MM.1S (cell line): Measurements from ENCODE around the gene ZNF787.

Experiments
- DNase-seq: peaks from one replicate; pipeline ENCODE4 v3.0.0-alpha.2; 2015
- H2AFZ ChIP-seq: fragments of 300-600 bp; sonication (generic); 2 replicates; pipeline ENCODE4 v1.6.0; 2016; ENCODE audit warnings: antibody characterized with exemption, low read length
- H3F3A ChIP-seq: fragments of 300-600 bp; sonication (generic); 2 replicates; pipeline ENCODE4 v1.6.1; 2016; ENCODE audit warnings: mild to moderate bottlenecking, antibody characterized with exemption, low read length, moderate library complexity, mixed read lengths; ENCODE audit not compliant: insufficient read depth
- H3K27ac ChIP-seq: fragments of 300-600 bp; sonication (generic); 2 replicates; pipeline ENCODE4 v1.5.1; 2016; ENCODE audit warnings: mild to moderate bottlenecking, low read length
- H3K27me3 ChIP-seq: fragments of 300-600 bp; sonication (generic); replicated peaks from 2 replicates; pipeline ENCODE4 v1.6.0; 2016; ENCODE audit warnings: low read length; ENCODE audit not compliant: insufficient read depth
- H3K36me3 ChIP-seq: fragments of 300-600 bp; sonication (generic); replicated peaks from 2 replicates; pipeline ENCODE4 v1.6.1; 2016; ENCODE audit warnings: mild to moderate bottlenecking, low read length, mixed read lengths; ENCODE audit not compliant: insufficient read depth
- H3K4me1 ChIP-seq: fragments of 300-600 bp; sonication (generic); 2 replicates; pipeline ENCODE4 v1.6.1; 2016; ENCODE audit warnings: low read length, mixed read lengths
- H3K4me2 ChIP-seq: fragments of 300-600 bp; sonication (generic); 2 replicates; pipeline ENCODE4 v1.6.0; 2016; ENCODE audit warnings: low read depth, low read length
- H3K4me3 ChIP-seq: fragments of 300-600 bp; sonication (generic); 2 replicates; pipeline ENCODE4 v1.5.1; 2016; ENCODE audit warnings: low read length, mixed read lengths
- H3K79me2 ChIP-seq: fragments of 300-600 bp; sonication (generic); 2 replicates; pipeline ENCODE4 v1.6.1; 2016; ENCODE audit warnings: mixed run types, low read length, mixed read lengths
- H3K9ac ChIP-seq: fragments of 300-600 bp; sonication (generic); 2 replicates; pipeline ENCODE4 v1.6.1; 2016; ENCODE audit warnings: low read length, mixed read lengths
- H3K9me2 ChIP-seq: fragments of 300-600 bp; sonication (generic); replicated peaks from 2 replicates; pipeline ENCODE4 v1.6.1; 2016; ENCODE audit warnings: mild to moderate bottlenecking, low read length, mixed read lengths; ENCODE audit not compliant: insufficient read depth
- H3K9me3 ChIP-seq: fragments of 300-600 bp; sonication (generic); replicated peaks from 2 replicates; pipeline ENCODE4 v1.6.1; 2016; ENCODE audit warnings: mild to moderate bottlenecking, low read length, mixed read lengths; ENCODE audit not compliant: insufficient read depth
- H4K20me1 ChIP-seq: fragments of 300-600 bp; sonication (generic); 2 replicates; pipeline ENCODE4 v1.6.1; 2016; ENCODE audit warnings: mild to moderate bottlenecking, low read length, moderate library complexity, mixed read lengths; ENCODE audit not compliant: insufficient read depth
- EZH2 ChIP-seq: fragments of 300-600 bp; sonication (generic); optimal IDR thresholded peaks from 2 replicates; pipeline ENCODE3; 2017; ENCODE audit warnings: low read depth, mild to moderate bottlenecking, antibody characterized with exemption, low read length, mixed read lengths
- EZH2phosphoT487 ChIP-seq: fragments of 300-600 bp; sonication (generic); IDR thresholded peaks from 2 replicates; pipeline ENCODE4 v1.6.1; 2018; ENCODE audit warnings: antibody characterized with exemption, low read length
- TF ChIP-seq, protein P1 (sequence below): fragments of 300-600 bp; sonication (generic); IDR thresholded peaks from 2 replicates; pipeline ENCODE4 v1.5.1; 2016; ENCODE audit warnings: antibody characterized with exemption, low read length, mixed read lengths

ZNF787 gene

DNA sequence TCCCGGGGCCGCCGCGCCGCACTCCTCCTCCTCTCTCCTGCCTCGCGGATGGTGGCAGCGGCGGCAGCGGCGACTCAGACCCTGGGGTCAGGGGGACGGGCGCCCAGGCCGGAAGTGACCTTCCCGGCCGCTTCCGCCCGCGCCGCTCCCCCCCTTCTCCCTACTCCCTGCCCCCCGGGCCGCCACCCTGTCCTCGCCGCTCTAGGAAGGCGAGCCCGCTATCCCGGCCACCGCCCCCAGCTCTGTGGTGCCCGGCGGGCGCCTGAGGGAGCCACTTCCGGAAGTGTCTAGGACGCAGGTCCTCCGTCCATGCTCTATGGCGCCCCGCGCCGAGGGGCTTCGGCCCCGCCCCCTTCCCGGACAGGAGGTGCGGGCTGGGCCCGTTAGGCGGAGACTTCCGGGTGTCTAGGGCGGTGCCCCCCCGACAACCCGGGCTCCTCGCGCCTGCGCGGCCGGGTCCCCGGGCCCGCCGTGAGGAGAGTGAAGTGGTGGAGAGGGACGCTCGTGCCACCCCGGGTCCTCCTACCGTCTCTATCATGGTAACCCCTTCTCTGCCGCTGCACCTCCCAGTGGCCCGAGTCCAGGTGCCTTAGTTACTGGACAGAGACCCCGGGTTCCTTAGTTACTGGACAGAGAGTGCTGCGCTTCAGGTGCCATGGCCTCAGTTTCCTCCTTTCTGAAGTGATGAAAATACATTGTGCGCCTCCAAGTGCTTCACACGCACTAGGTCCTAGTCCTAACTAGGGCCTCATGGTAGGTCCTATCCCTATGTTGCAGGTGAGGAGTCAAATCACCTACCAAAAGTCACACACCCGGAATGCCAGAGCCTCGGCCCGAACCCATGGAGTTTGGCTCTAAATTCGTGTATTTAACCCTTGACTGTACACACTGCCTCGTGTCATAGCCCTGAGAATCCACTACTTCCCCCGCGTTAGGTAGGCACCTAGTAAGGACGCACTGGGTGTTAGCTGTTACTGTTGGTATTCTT, at the start of gene ZNF787:
Gene ZNF787 (minus strand): TSS at position 116 of the 988 bp plus-strand sequence. CDS start 18,078 bp downstream, outside the sequence.
- H3K9ac ChIP-seq, result peak within 1 kb of the TSS; percentile 99
- peaks cover 13% of the 10 kb centered on the region; the same call in 1 of the 2 replicates for H3K4me1 ChIP-seq
- no peaks in the 10 kb centered on the region for H3K27me3 ChIP-seq
- TF ChIP-seq EZH2phosphoT487 (no peak), EZH2 (no peak)
- TF ChIP-seq, protein P1, sequence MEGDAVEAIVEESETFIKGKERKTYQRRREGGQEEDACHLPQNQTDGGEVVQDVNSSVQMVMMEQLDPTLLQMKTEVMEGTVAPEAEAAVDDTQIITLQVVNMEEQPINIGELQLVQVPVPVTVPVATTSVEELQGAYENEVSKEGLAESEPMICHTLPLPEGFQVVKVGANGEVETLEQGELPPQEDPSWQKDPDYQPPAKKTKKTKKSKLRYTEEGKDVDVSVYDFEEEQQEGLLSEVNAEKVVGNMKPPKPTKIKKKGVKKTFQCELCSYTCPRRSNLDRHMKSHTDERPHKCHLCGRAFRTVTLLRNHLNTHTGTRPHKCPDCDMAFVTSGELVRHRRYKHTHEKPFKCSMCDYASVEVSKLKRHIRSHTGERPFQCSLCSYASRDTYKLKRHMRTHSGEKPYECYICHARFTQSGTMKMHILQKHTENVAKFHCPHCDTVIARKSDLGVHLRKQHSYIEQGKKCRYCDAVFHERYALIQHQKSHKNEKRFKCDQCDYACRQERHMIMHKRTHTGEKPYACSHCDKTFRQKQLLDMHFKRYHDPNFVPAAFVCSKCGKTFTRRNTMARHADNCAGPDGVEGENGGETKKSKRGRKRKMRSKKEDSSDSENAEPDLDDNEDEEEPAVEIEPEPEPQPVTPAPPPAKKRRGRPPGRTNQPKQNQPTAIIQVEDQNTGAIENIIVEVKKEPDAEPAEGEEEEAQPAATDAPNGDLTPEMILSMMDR, result no peak
- peaks cover 4% of the 10 kb centered on the region for H4K20me1 ChIP-seq
- peak within 1 kb of the TSS; percentile 95 for H3K4me3 ChIP-seq
- no peaks in the 10 kb centered on the region for H3K36me3 ChIP-seq
- H2AFZ ChIP-seq, result peak within 1 kb of the TSS; percentile 90
- no peaks in the 10 kb centered on the region for H3K9me3 ChIP-seq
- peak; percentile 96 for DNase-seq
- H3K79me2 ChIP-seq, result peaks cover 42% of the 10 kb centered on the region
- H3K4me2 ChIP-seq, result peak within 1 kb of the TSS; percentile 100
- peak within 1 kb of the TSS; percentile 83 for H3K27ac ChIP-seq
- H3K9me2 ChIP-seq, result no peaks in the 10 kb centered on the region
- no peaks in the 10 kb centered on the region for H3F3A ChIP-seq

DNA sequence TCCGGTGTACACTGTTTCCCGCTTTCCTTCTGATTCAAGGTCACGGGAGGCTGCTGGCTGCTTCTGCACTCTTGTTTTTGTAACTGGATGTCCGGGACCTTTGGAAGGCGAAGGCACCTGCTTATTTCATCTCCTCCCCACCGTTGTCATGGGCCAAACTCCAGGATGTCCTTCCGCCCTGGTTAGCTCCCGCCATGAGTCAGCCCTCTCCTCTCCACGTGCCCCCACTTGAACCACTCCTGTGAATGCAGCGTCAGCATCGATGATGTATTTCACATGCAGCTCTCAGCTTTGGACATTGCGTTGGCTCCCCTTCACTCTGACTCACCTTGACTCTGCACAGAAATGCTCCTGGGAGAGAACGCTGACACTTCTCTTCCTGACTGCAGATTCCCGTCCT, 49.2 kb upstream of the ZNF787 start:
- H3K27me3 ChIP-seq, result peaks cover 35% of the 10 kb centered on the region
- H2AFZ ChIP-seq, result no peak overlapping the region
- H3K9me3 ChIP-seq, result no peaks in the 10 kb centered on the region
- DNase-seq, result no peak
- no peaks in the 10 kb centered on the region for H4K20me1 ChIP-seq
- H3K4me3 ChIP-seq, result no peak overlapping the region
- H3F3A ChIP-seq, result no peaks in the 10 kb centered on the region
- H3K9me2 ChIP-seq, result no peaks in the 10 kb centered on the region
- no peaks in the 10 kb centered on the region for H3K4me1 ChIP-seq
- H3K4me2 ChIP-seq, result no peak overlapping the region
- no peaks in the 10 kb centered on the region for H3K79me2 ChIP-seq
- no peak overlapping the region for H3K9ac ChIP-seq
- no peak overlapping the region for H3K27ac ChIP-seq
- H3K36me3 ChIP-seq, result no peaks in the 10 kb centered on the region
- TF ChIP-seq, protein P1, result no peak
- TF ChIP-seq EZH2 (no peak), EZH2phosphoT487 (no peak)

DNA sequence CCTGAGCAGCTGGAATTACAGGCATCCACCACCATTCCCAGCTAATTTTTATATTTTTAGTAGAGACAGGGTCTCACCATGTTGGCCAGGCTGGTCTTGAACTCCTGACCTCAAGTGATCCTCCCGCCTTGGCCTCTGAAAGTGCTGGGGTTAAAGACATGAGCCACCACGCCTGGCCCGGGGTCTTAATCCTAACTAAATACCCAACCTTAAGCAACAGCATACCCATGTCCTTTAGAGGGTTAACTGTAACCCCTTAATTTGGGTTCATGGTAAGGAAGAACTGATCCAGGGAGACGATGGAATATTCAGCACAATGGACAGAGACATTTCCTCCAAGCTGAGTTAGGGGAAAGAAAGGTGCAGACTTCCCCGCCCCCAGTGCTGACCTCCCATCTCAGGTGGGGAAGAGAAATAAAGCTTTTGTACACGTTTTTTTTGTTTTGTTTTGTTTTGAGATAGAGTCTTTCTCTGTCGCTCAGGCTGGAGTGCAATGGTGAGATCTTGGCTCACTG, 46.0 kb upstream of the ZNF787 start:
- H3K36me3 ChIP-seq, result no peaks in the 10 kb centered on the region
- no peaks in the 10 kb centered on the region for H3K79me2 ChIP-seq
- no peaks in the 10 kb centered on the region for H3K4me1 ChIP-seq
- H3K9me2 ChIP-seq, result no peaks in the 10 kb centered on the region
- no peak for DNase-seq
- no peak overlapping the region for H3K27ac ChIP-seq
- H4K20me1 ChIP-seq, result no peaks in the 10 kb centered on the region
- H3K9ac ChIP-seq, result no peak overlapping the region
- peaks cover 18% of the 10 kb centered on the region; the same call in 1 of the 2 replicates for H3K27me3 ChIP-seq
- no peaks in the 10 kb centered on the region for H3F3A ChIP-seq
- no peak overlapping the region for H3K4me3 ChIP-seq
- TF ChIP-seq EZH2, result no peak
- TF ChIP-seq, protein P1, result no peak
- no peak for TF ChIP-seq EZH2phosphoT487
- no peak overlapping the region for H2AFZ ChIP-seq
- no peaks in the 10 kb centered on the region for H3K9me3 ChIP-seq
- no peak overlapping the region for H3K4me2 ChIP-seq
